Endodermal cell (in vitro differentiated cells): ENCODE data around the gene LUC7L. TPM values are rescaled to one million over a fixed set of nuclear protein-coding genes. Genes with fewer than 3 reads are reported as not detected.

Experiments
- DNase-seq: peaks from one replicate; pipeline ENCODE4 v3.0.0-alpha.2; 2017
- H3K27ac ChIP-seq: 2 replicates; pipeline ENCODE4 v1.5.1; 2013; ENCODE audit warnings: mild to moderate bottlenecking, low read depth, low read length, moderate library complexity
- H3K27me3 ChIP-seq: 2 replicates; pipeline ENCODE4 v1.6.1; 2013; ENCODE audit warnings: mild to moderate bottlenecking, low read length, moderate library complexity; ENCODE audit not compliant: insufficient read depth, control insufficient read depth, poor library complexity, severe bottlenecking
- H3K36me3 ChIP-seq: 2 replicates; pipeline ENCODE4 v1.7.0; 2013; ENCODE audit warnings: mild to moderate bottlenecking, low read length, moderate library complexity; ENCODE audit not compliant: control insufficient read depth, insufficient read depth
- H3K4me1 ChIP-seq: one replicate; pipeline ENCODE4 v1.7.0; 2013; ENCODE audit warnings: low read length; ENCODE audit not compliant: control insufficient read depth, insufficient read depth
- H3K4me3 ChIP-seq: 2 replicates; pipeline ENCODE4 v1.5.1; 2013; ENCODE audit warnings: mild to moderate bottlenecking, low read length, moderate library complexity
- H3K9ac ChIP-seq: 2 replicates; pipeline ENCODE4 v1.6.1; 2013; ENCODE audit warnings: mild to moderate bottlenecking, low read length, moderate library complexity; ENCODE audit not compliant: poor library complexity, severe bottlenecking; ENCODE audit errors: extremely low read depth
- H3K9me3 ChIP-seq: 2 replicates; pipeline ENCODE4 v1.6.1; 2013; ENCODE audit warnings: mild to moderate bottlenecking, low read length, moderate library complexity; ENCODE audit not compliant: control insufficient read depth
- H3K27ac Mint-ChIP-seq: 2 replicates; pipeline ENCODE4 v1.8.0; 2020; ENCODE audit warnings: mixed read lengths
- H3K27me3 Mint-ChIP-seq: 2 replicates; pipeline ENCODE4 v1.8.0; 2021; ENCODE audit warnings: mild to moderate bottlenecking, mixed read lengths; ENCODE audit not compliant: insufficient read depth
- H3K36me3 Mint-ChIP-seq: 2 replicates; pipeline ENCODE4 v1.8.0; 2020; ENCODE audit warnings: low read depth, mixed read lengths
- H3K4me1 Mint-ChIP-seq: 2 replicates; pipeline ENCODE4 v1.8.0; 2020; ENCODE audit warnings: mixed read lengths
- H3K4me3 Mint-ChIP-seq: 2 replicates; pipeline ENCODE4 v1.8.0; 2020; ENCODE audit warnings: mild to moderate bottlenecking, moderate library complexity, mixed read lengths
- H3K9me3 Mint-ChIP-seq: 2 replicates; pipeline ENCODE4 v1.8.0; 2020; ENCODE audit warnings: mild to moderate bottlenecking, mixed read lengths
- CTCF ChIP-seq: fragments of 200-600 bp; sonication (generic); conservative IDR thresholded peaks from 2 replicates; pipeline ENCODE4 v1.5.0; 2021; ENCODE audit warnings: antibody characterized with exemption, mild to moderate bottlenecking
- WGBS, 2 experiments: methylation state at CpG; one replicate each; pipeline versions ENCODE4 v1.1.5 to v1.1.7; 2013; ENCODE audit warnings: missing lambda C conversion rate in 2 of 2, mixed read lengths in 1 of 2; ENCODE audit not compliant: insufficient coverage in 1 of 2, insufficient read length in 1 of 2; 5-methylcytosine and 5-hydroxymethylcytosine counted together
- total RNA-seq, 2 donors: library from RNA; stranded (reverse); fragmentation: NEBNext Ultra II Directional in 1 of 2; extraction: Animal tissue kit (Norgen Biotek cat#: 25700) in 1 of 2; gene quantifications; 2 replicates in 1 of 2; 3 replicates in 1 of 2; pipeline ENCODE4 v1.2.1, GENCODE V29; 2021

The LUC7L gene
- total RNA-seq, 2 donors from 2014 or later = 130 to 151 TPM

- Mint-ChIP-seq H3K4me3 (no peak overlapping the region), H3K36me3 (peaks cover 81% of the 10 kb centered on the region), H3K27me3 (no peaks in the 10 kb centered on the region), H3K27ac (no peak overlapping the region), H3K4me1 (no peaks in the 10 kb centered on the region), H3K9me3 (no peaks in the 10 kb centered on the region)
- TF ChIP-seq CTCF = no peak
- H3K27me3 ChIP-seq = no peaks in the 10 kb centered on the region
- no peak for DNase-seq
- no peak overlapping the region for H3K9ac ChIP-seq
- H3K4me1 ChIP-seq = no peaks in the 10 kb centered on the region
- H3K27ac ChIP-seq = no peak overlapping the region
- no peak overlapping the region for H3K4me3 ChIP-seq
- WGBS, 2 experiments = 91% methylated on average over 2 to 4 of the region's 4 CpGs
- H3K9me3 ChIP-seq = no peaks in the 10 kb centered on the region
- H3K36me3 ChIP-seq = peaks cover 82% of the 10 kb centered on the region
Observed at GRCh38 chr16:203246-203645, 26.0 kb downstream of the LUC7L start.

- H3K4me1 ChIP-seq = no peaks in the 10 kb centered on the region
- H3K27ac ChIP-seq = no peak overlapping the region
- H3K4me3 ChIP-seq = no peak overlapping the region
- Mint-ChIP-seq H3K4me1 (no peaks in the 10 kb centered on the region), H3K9me3 (no peaks in the 10 kb centered on the region), H3K36me3 (peaks cover 78% of the 10 kb centered on the region), H3K4me3 (no peak overlapping the region), H3K27me3 (no peaks in the 10 kb centered on the region), H3K27ac (no peak overlapping the region)
- H3K9ac ChIP-seq = no peak overlapping the region
- H3K36me3 ChIP-seq = peaks cover 81% of the 10 kb centered on the region
- 95 to 100% methylated on average over 5 of the region's 5 CpGs for WGBS, 2 experiments
- DNase-seq = no peak
- H3K27me3 ChIP-seq = no peaks in the 10 kb centered on the region
- no peak for TF ChIP-seq CTCF
- H3K9me3 ChIP-seq = no peaks in the 10 kb centered on the region
Observed at GRCh38 chr16:200388-200787, 28.9 kb downstream of the LUC7L start.

GRCh38 chr16:194516-194915 lies 34.7 kb downstream of the LUC7L start:
- Histone ChIP-seq H3K4me1 (no peaks in the 10 kb centered on the region), H3K27ac (no peak overlapping the region), H3K9ac (no peak overlapping the region), H3K36me3 (peaks cover 91% of the 10 kb centered on the region), H3K27me3 (no peaks in the 10 kb centered on the region), H3K9me3 (no peaks in the 10 kb centered on the region), H3K4me3 (no peak overlapping the region)
- Mint-ChIP-seq H3K36me3 (peaks cover 86% of the 10 kb centered on the region), H3K9me3 (no peaks in the 10 kb centered on the region), H3K27me3 (no peaks in the 10 kb centered on the region), H3K4me3 (no peak overlapping the region), H3K4me1 (no peaks in the 10 kb centered on the region), H3K27ac (no peak overlapping the region)
- 99 to 100% methylated on average over 2 to 6 of the region's 6 CpGs for WGBS, 2 experiments
- TF ChIP-seq CTCF = no peak
- no peak for DNase-seq
